ENCODE data around the gene MAP4K4.

MAP4K4 gene

DNA sequence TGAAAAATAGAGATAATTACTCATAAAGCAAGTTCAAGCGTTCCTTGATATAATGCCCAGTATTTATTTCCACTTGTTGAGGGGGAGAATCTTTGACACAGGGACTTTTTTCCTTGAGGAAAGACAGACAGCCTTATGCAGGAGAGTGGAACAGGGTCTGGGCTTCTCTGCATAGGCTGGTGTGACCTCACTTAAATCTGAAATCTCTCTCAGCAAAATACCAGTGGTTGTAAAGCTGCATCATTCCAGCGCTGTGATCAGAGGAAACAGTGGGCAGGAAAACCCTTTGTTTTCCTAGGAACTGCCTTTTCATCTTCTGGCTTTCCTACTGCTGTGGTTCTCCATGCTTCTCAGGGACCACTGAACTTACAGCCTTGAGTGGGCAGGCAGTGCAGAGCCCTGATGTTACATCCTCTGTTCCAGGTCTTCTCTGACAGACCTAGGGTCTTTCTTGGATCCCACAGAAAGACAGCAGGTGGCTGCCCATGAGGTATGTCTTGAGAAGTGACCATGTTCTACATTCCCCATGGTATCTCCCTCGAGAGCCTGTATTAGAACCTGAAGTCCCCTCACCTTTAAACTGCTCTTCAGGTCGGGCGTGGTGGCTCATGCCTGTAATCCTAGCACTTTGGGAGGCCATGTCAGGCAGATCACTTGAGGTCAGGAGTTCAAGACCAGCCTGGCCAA, 17.6 kb upstream of the MAP4K4 start:
- TF ChIP-seq, protein P1, sequence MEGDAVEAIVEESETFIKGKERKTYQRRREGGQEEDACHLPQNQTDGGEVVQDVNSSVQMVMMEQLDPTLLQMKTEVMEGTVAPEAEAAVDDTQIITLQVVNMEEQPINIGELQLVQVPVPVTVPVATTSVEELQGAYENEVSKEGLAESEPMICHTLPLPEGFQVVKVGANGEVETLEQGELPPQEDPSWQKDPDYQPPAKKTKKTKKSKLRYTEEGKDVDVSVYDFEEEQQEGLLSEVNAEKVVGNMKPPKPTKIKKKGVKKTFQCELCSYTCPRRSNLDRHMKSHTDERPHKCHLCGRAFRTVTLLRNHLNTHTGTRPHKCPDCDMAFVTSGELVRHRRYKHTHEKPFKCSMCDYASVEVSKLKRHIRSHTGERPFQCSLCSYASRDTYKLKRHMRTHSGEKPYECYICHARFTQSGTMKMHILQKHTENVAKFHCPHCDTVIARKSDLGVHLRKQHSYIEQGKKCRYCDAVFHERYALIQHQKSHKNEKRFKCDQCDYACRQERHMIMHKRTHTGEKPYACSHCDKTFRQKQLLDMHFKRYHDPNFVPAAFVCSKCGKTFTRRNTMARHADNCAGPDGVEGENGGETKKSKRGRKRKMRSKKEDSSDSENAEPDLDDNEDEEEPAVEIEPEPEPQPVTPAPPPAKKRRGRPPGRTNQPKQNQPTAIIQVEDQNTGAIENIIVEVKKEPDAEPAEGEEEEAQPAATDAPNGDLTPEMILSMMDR (conservative IDR thresholded peaks at IDR 0.05), result no peak
- no peak for TF ChIP-seq ZFX (IDR thresholded peaks at IDR 0.05)
- no peak overlapping the region for H3K27ac ChIP-seq

DNA sequence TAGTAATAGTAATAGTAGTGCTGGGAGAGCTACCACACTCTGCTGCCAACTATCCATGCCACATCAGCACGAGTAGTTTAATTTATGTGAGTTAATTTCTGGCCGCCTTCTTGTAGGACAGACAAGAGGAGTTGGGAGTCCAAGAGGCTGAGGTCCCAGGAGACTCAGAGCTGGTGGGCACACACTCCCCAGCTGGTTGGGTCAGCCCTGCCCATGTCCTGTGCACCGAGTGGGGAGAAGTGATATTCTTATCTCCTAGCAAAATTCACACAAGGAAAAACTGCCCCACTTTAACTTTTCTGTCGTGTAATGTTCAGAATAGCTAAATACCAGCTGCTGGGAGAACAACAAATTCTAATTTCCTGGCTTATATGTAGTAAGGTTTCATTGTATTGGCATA, 15.2 kb upstream of the MAP4K4 start:
- TF ChIP-seq, protein P1 (conservative IDR thresholded peaks at IDR 0.05), result no peak
- TF ChIP-seq ZFX (IDR thresholded peaks at IDR 0.05), result no peak
- H3K27ac ChIP-seq, result no peak overlapping the region

DNA sequence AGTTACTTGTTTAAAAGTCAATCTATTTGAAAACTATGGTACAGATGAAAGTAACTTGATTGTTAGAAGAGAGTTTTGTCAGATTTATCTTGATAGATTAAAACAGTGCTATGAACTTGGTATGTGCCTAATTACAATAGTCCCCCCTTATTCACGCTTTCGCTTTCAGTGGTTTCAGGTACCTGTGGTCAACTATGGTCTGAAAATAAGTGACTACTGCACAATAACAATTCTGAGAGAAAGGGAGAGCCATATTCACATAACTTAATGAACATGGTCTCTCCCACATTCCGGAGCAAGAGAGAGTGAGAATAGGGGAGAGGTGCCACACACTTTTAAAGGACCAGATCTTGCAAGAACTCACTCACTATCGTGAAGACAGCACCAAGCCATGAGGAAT, 13.2 kb upstream of the MAP4K4 start:
- no peak overlapping the region for H3K27ac ChIP-seq
- TF ChIP-seq ZFX (IDR thresholded peaks at IDR 0.05), result no peak
- TF ChIP-seq, protein P1 (conservative IDR thresholded peaks at IDR 0.05), result no peak

DNA sequence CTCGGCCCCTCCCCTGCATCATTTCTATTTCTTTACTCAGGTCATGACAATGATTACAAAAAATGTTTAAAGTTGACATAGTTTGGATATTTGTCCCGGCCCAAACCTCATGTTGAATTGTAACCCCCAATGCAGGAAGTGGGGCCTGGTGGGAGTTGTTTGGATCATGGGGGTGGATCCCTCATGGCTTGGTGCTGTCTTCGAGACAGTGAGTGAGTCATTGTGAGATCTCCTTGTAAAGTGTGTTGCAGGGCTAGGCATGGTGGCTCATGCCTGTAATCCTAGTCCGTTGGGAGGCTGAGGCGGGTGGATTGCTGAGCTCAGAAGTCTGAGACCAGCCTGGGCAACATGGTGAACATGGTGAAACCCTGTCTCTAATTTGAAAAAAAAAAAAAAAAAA, 9.2 kb upstream of the MAP4K4 start:
- H3K27ac ChIP-seq, result no peak overlapping the region
- TF ChIP-seq, protein P1 (conservative IDR thresholded peaks at IDR 0.05), result no peak
- TF ChIP-seq ZFX (IDR thresholded peaks at IDR 0.05), result no peak

DNA sequence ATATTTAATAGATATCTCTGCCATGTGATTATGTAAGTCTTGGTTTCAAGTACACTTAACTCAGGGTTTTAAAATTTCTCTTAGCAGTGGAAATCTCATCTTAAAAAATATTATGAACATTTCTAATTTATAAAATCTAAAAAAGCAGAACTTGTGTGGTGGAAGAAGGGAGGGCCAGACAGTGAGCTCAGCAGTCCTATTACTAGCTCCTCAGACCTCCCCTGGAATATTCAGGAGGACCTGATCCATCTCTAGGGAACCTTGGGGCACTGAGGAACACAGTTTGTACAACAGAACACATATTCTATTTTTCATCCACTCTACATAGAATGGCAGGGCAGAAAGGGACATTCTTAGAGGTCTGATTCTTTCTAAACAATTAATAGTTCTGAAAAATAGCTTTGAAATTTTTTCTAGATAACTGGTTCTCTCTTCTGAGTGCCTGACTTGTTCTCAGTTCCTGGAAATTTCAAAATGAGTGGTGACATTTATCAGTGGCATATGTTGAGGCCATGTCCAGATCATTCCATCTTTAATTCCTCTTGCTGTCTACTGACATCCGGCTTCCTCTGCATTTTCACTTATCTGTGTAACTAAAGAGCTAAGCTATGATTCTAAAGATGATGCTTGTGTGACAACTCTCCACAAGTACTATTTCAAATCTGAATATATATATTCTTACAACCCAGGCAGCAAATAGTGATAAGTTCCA, 8.2 kb upstream of the MAP4K4 start:
- H3K27ac ChIP-seq, result no peak overlapping the region
- TF ChIP-seq ZFX (IDR thresholded peaks at IDR 0.05), result no peak
- TF ChIP-seq, protein P1 (conservative IDR thresholded peaks at IDR 0.05), result no peak

DNA sequence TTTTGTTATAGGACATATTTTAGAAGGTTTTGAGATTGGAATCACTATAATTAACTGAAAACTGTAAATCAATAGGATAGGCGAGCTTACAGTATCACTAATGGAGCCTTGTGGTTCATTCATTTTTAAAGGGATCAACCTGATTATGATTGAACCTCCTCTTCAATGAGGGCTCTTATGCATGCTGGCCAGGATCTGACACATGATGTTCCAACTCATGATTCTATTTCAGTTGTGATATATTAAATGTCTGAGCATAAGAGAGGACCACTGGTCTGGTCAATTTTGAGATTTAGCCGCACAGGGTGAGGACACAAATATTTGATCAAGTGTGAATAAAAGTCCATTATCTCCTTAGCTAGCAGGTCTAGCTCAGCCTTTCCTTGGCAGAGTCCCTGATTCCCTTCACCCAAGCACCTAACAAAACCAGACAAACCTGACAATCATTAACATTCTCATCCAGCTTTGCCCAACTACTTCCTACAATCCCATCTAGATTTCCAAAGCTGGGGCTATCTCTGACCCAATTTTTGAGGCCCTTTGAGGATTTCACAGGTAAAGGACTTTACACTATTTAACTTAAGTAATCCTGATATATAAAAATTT, 6.9 kb upstream of the MAP4K4 start:
- H3K27ac ChIP-seq, result no peak overlapping the region
- TF ChIP-seq ZFX (IDR thresholded peaks at IDR 0.05), result no peak
- TF ChIP-seq, protein P1 (conservative IDR thresholded peaks at IDR 0.05), result no peak

DNA sequence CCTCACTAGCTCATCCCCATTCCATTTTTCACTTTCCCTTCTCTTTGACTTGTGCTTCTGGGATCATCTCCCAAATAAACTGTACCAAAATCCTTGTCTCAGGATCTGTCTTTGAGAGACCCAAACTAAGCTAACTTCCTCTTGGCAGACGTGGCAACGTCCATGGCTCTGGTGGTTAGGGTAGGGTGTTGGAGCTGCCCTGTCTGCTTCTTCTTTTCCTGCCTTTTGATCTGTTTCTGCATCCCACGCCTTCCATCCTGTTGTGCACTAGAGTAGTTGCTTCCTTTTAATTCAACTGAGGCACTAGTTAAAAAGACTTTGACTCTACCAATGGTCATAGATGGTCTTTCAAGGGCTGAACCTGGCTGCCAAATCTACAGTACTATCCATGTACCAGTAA, 5.5 kb upstream of the MAP4K4 start:
- no peak overlapping the region for H3K27ac ChIP-seq
- TF ChIP-seq, protein P1 (conservative IDR thresholded peaks at IDR 0.05), result no peak
- TF ChIP-seq ZFX (IDR thresholded peaks at IDR 0.05), result no peak

Measured in C4-2B (cell line).